ENCODE results near the gene MEIOSIN. TPM values are rescaled to one million over a fixed set of nuclear protein-coding genes. Genes with fewer than 3 reads are reported as not detected.

The MEIOSIN gene
- total and polyA plus RNA-seq, 2 of the 13 experiments (the other 11 are each of a cell fraction or from before 2014, with no cell fraction given): not detected

DNA sequence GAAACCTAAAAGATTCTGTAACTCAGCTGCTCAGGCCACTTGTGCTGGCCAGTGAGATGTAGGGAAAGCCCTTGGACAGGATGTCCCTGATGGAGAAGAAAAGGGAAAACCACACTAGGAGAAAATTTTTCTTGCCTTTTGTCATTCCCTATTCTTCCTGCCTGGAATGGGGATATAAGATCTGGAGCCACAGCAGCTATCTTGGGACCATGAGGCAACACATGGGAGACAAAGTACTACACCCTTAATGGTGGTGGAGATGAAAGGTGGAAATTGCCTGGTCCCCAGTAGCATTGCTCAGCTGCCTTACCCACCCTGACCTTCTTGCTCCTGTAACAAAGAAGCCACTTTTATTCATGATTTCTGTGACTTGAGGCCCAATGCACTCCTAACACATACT lies 72.5 kb downstream of the MEIOSIN start:
- no peaks in the 10 kb centered on the region for H3K36me3 ChIP-seq (replicated peaks in 1 of 2; ENCODE audit: control insufficient read depth in 1 of 2, insufficient read depth in 2 of 2, low read length in 2 of 2)
- TF ChIP-seq ZMYM3 (CRISPR knock-in tag; IDR thresholded peaks at IDR 0.05): peak; percentile 86
- no peak for TF ChIP-seq KAT8 (CRISPR knock-in tag; IDR thresholded peaks at IDR 0.05)
- no TSS peak for BruUV-seq (replicated peaks)
- peaks cover 19% of the 10 kb centered on the region for H3K4me1 ChIP-seq (ENCODE audit: insufficient read depth, low read length)
- ATAC-seq (no peak), FAIRE-seq (no peak), DNase-seq (ENCODE audit: low spot score) (no peak)
- no peak overlapping the region for H3K27ac ChIP-seq (ENCODE audit: extremely low read length, insufficient read depth, low read length)
- CTCF ChIA-PET (ENCODE audit: low intra/inter-chr PET ratio, low total read pairs): no interaction called here
- no peak overlapping the region for H3K4me2 ChIP-seq (ENCODE audit: low read depth, low read length)
- no peak overlapping the region for H3K4me3 ChIP-seq (replicated peaks in 1 of 3; ENCODE audit: insufficient read depth in 1 of 3, low read depth in 2 of 3, low read length in 3 of 3)
- intact Hi-C loops (cut with micrococcal nuclease; ENCODE audit: unreplicated experiment): no loop called here
- no peak overlapping the region for H2AFZ ChIP-seq (ENCODE audit: low read length)
- no peaks in the 10 kb centered on the region for H4K20me1 ChIP-seq (ENCODE audit: insufficient read depth, low read length)
- H3K9ac ChIP-seq (ENCODE audit: insufficient read depth, low read depth, low read length): no peak overlapping the region
- in situ Hi-C loops (cut with HindIII; ENCODE audit: extremely low pct_ligation_motif_present, low pct_unique_long_range_greater_than_20kb): no loop called here
- peaks cover 0 to 12% of the 10 kb centered on the region in 2 experiments; a peak in 3 of 5 replicates for H3K27me3 ChIP-seq (ENCODE audit: control insufficient read depth in 1 of 2, insufficient read depth in 2 of 2, low read length in 2 of 2)
- POLR2A ChIA-PET: interaction anchor here (0.7 kb wide), 1 partner anchor 13 kb away, joined by 3 read pairs; the partner anchor contains the start of gene DMWD
- no peaks in the 10 kb centered on the region for H3K9me3 ChIP-seq (ENCODE audit: low read length)
- no peaks in the 10 kb centered on the region for H3K79me2 ChIP-seq (ENCODE audit: insufficient read depth, low read length)

DNA sequence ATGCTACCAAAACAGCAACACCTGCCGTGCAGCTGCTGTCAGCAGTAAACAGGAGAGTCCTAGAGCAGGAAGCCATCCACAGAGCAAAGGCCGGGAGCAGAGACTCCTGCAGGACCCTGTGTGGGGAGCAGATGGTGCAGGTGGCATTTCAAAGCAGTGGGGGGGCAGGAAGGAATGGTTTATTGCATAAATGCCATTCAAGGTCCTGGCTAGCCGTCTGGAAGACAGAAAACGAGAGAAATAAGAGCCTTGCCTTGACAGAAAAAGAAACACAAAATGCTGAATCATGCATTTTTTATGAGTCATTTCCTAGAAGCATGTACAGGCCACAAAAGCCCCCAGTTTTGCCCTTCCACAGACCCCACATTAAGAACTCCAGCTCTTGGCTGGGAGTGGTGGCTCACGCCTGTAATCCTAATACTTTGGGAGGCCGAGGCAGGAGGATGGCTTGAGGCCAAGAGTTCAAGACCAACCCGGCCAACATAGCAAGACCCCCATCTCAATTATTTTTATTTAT lies 76.5 kb downstream of the MEIOSIN start:
- peaks cover 8% of the 10 kb centered on the region for H3K4me1 ChIP-seq (ENCODE audit: insufficient read depth, low read length)
- ChIA-PET POLR2A (no interaction called here), CTCF (ENCODE audit: low intra/inter-chr PET ratio, low total read pairs) (no interaction called here)
- no peak overlapping the region for H2AFZ ChIP-seq (ENCODE audit: low read length)
- no peak for FAIRE-seq
- H3K9ac ChIP-seq (ENCODE audit: insufficient read depth, low read depth, low read length): no peak overlapping the region
- no peak for DNase-seq (ENCODE audit: low spot score)
- TF ChIP-seq EZH2 (conservative IDR thresholded peaks at IDR 0.05; ENCODE audit: low read depth, low read length) (no peak), MAFK (conservative IDR thresholded peaks at IDR 0.05 in 1 of 2, IDR thresholded peaks at IDR 0.05 in 1 of 2; ENCODE audit: low read length in 2 of 2) (peak; percentile 98), TBX3 (IDR thresholded peaks at IDR 0.05; ENCODE audit: borderline replicate concordance) (no peak), ZNF160 (CRISPR knock-in tag; IDR thresholded peaks at IDR 0.05) (no peak), NFE2L2 (IDR thresholded peaks at IDR 0.05; ENCODE audit: low read length) (peak; percentile 86), MAFF (IDR thresholded peaks at IDR 0.05; ENCODE audit: low read depth, low read length) (peak; percentile 97), KAT2B (IDR thresholded peaks at IDR 0.05; ENCODE audit: borderline replicate concordance, low read depth, low read length) (no peak)
- TF ChIP-seq, protein P1, sequence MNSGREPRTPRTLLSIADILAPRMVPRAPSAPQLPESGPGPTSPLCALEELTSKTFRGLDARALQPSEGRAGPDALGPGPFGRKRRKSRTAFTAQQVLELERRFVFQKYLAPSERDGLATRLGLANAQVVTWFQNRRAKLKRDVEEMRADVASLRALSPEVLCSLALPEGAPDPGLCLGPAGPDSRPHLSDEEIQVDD (CRISPR knock-in tag; IDR thresholded peaks at IDR 0.05; ENCODE audit: borderline replicate concordance): no peak
- no peaks in the 10 kb centered on the region for H4K20me1 ChIP-seq (ENCODE audit: insufficient read depth, low read length)
- ATAC-seq: peak; percentile 34; the same call in 1 of the 3 replicates
- peaks cover 0 to under 1% of the 10 kb centered on the region in 2 experiments; a peak in 1 of 5 replicates for H3K36me3 ChIP-seq (replicated peaks in 1 of 2; ENCODE audit: control insufficient read depth in 1 of 2, insufficient read depth in 2 of 2, low read length in 2 of 2)
- H3K79me2 ChIP-seq (ENCODE audit: insufficient read depth, low read length): no peaks in the 10 kb centered on the region
- H3K9me3 ChIP-seq (ENCODE audit: low read length): no peaks in the 10 kb centered on the region
- intact Hi-C loops (cut with micrococcal nuclease; ENCODE audit: unreplicated experiment): no loop called here
- WGBS (ENCODE audit: low lambda C conversion rate): 33% methylated on average over 7 of the region's 7 CpGs
- peak overlapping the region; percentile 47 for H3K4me2 ChIP-seq (ENCODE audit: low read depth, low read length)
- no peak overlapping the region for H3K27ac ChIP-seq (ENCODE audit: extremely low read length, insufficient read depth, low read length)
- peaks cover 0 to 4% of the 10 kb centered on the region in 2 experiments; a peak in 2 of 5 replicates for H3K27me3 ChIP-seq (ENCODE audit: control insufficient read depth in 1 of 2, insufficient read depth in 2 of 2, low read length in 2 of 2)
- H3K4me3 ChIP-seq (replicated peaks in 1 of 3; ENCODE audit: insufficient read depth in 1 of 3, low read depth in 2 of 3, low read length in 3 of 3): no peak overlapping the region
- no TSS peak for BruUV-seq (replicated peaks)
- in situ Hi-C loops (cut with HindIII; ENCODE audit: extremely low pct_ligation_motif_present, low pct_unique_long_range_greater_than_20kb): loop anchor here (10.0 kb wide), 1 partner anchor 205 kb away; no protein-coding TSS in a partner anchor

All from HepG2 (cell line).